Small intestine (tissue), 7 donors: ENCODE results near the gene CRY1. TPM values are rescaled to one million over a fixed set of nuclear protein-coding genes. Genes with fewer than 3 reads are reported as not detected.
"Not testable (repeated sequence)": the region's sequence is repeated elsewhere in the genome, so short reads cannot be mapped to it uniquely, and the experiment has no call there.

Experiments used
- DNase-seq, 2 donors: peaks; one replicate each; pipeline versions ENCODE4 v3.0.0 to v3.0.0-alpha.2; 2013
- FAIRE-seq: peaks from 2 replicates; lab custom pipeline; 2012; peaks lifted over from hg19 to GRCh38; lab: Jason Lieb, UNC
- H3K27ac ChIP-seq, 3 donors: one replicate each; pipeline ENCODE4 v1.5.1; 2013; ENCODE audit warnings: low read length in 2 of 3, mild to moderate bottlenecking in 2 of 3, control low read depth in 1 of 3, inconsistent platforms in 1 of 3, low read depth in 1 of 3, moderate library complexity in 1 of 3
- H3K27me3 ChIP-seq, 3 donors: one replicate each; pipeline ENCODE4 v1.6.1; 2013; ENCODE audit warnings: low read length in 3 of 3, inconsistent platforms in 1 of 3; ENCODE audit not compliant: control insufficient read depth in 3 of 3, insufficient read depth in 3 of 3
- H3K36me3 ChIP-seq, 3 donors: one replicate each; pipeline ENCODE4 v1.6.1; 2013; ENCODE audit warnings: low read length in 3 of 3, inconsistent platforms in 1 of 3, low read depth in 1 of 3, mild to moderate bottlenecking in 1 of 3, moderate library complexity in 1 of 3; ENCODE audit not compliant: control insufficient read depth in 3 of 3, insufficient read depth in 2 of 3
- H3K4me1 ChIP-seq, 3 donors: one replicate each; pipeline ENCODE4 v1.6.1; 2013; ENCODE audit warnings: low read length in 2 of 3, inconsistent platforms in 1 of 3, low read depth in 1 of 3, mild to moderate bottlenecking in 1 of 3, moderate library complexity in 1 of 3; ENCODE audit not compliant: control insufficient read depth in 3 of 3, insufficient read depth in 2 of 3
- H3K4me3 ChIP-seq, 3 donors: one replicate each; pipeline ENCODE4 v1.5.1; 2013; ENCODE audit warnings: low read length in 3 of 3, control low read depth in 1 of 3, inconsistent platforms in 1 of 3, low read depth in 1 of 3, mild to moderate bottlenecking in 1 of 3, moderate library complexity in 1 of 3
- H3K9me3 ChIP-seq, 2 donors: one replicate each; pipeline ENCODE4 v1.6.1; 2013; ENCODE audit warnings: low read depth in 1 of 2, low read length in 1 of 2; ENCODE audit not compliant: control insufficient read depth in 2 of 2, insufficient read depth in 1 of 2
- WGBS, 3 donors: extraction: QIAGEN DNeasy Blood & Tissue Kit; methylation state at CpG; one replicate each; pipeline ENCODE4 v1.1.7; 2013; 5-methylcytosine and 5-hydroxymethylcytosine counted together
- polyA plus RNA-seq, 4 donors: library from polyadenylated mRNA; stranded (reverse) in 3 of 4; unstranded in 1 of 4; fragments of 200-250 nt in 3 of 4; fragments of 120-200 nt in 1 of 4; gene quantifications; one replicate each; pipeline versions ENCODE4 v1.2.1 to v1.2.3, GENCODE V29; 2013
- donor health status: healthy with polysubstance abuse.
- donor health status: control.
- donor health status: control.
- donor health status: Bipolar disorder and iron deficiency.
- donor health status: healthy.

The CRY1 gene
- polyA plus RNA-seq, 4 donors: 8.1 to 17.4 (median 11.1) TPM

DNA sequence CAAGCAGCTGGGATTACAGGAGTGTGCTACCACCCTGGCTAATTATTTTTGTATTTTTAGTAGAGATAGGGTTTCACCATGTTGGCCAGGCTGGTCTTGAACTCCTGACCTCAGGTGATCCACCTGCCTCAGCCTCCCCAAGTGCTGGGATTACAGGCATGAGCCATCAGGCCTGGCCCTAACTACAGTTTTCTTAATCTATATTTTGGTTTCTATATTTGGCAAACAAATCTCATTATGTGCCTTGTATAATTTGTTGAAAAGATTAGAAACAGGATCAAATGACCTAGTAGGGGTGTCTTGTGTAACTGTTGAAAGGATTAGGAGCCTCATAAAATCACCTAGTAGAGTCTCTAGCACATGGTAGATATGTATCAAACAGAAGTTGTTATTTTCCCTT, 67.0 kb downstream of the CRY1 start:
- not testable (repeated sequence) for DNase-seq, H3K9me3 ChIP-seq, H3K27me3 ChIP-seq, FAIRE-seq, H3K36me3 ChIP-seq, H3K4me3 ChIP-seq
- Histone ChIP-seq H3K27ac (peak overlapping the region; percentile 60 to 82 (median 80)), H3K4me1 (peaks cover 0 to 14% (median 9%) of the 10 kb centered on the region in 3 donors)

DNA sequence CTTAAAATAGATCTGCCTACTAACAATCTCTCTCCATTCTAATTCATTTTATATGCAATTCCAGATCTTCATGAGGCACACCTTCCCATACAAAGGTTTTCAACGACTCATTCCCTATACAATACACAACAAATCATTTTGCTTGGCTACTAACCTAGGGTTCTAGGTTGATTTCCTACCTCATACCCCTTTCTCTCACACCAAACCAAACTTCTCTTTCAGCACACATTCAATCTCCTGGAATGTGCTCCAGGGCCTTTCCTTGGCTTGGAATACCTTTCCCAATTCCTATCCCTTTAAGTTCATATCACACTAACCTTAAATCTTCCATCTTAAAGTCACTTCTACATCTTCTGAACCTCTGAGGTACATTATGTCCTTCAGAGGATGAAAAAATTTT, 67.7 kb downstream of the CRY1 start:
- H3K4me1 ChIP-seq: peaks cover 0 to 14% (median 7%) of the 10 kb centered on the region in 3 donors
- H3K4me3 ChIP-seq: no peak overlapping the region
- H3K27me3 ChIP-seq: no peaks in the 10 kb centered on the region
- H3K36me3 ChIP-seq: peaks cover 0 to 2% (median 0%) of the 10 kb centered on the region in 3 donors
- no peak for DNase-seq
- H3K27ac ChIP-seq: peak overlapping the region in 1 of 3 donors; percentile 41
- no peaks in the 10 kb centered on the region for H3K9me3 ChIP-seq
- no peak for FAIRE-seq
- WGBS, 3 donors: 32 to 76% (median 63%) methylated on average over 1 of the region's 1 CpG

DNA sequence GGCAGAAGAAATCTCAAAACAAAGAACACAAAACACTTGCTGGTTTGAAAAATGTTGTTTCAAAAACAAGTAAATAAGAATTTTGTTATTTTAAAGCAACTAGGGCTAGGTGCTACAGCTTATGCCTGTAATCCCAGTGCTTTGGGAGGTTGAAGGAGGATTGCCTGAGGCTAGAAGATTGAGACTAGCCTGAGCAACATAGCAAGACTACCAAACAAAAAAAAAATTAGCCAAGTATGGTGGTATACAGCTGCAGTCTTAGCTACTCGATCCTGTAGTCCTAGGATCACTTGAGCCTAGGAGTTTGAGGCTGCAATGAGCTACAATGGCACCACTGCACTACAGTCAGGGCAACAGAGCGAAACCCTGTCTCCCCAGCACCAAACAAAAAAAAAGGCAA, 73.8 kb downstream of the CRY1 start:
- Histone ChIP-seq H3K9me3 (no peaks in the 10 kb centered on the region), H3K4me3 (no peak overlapping the region), H3K36me3 (peaks cover 0 to 6% (median 6%) of the 10 kb centered on the region in 3 donors), H3K27ac (no peak overlapping the region), H3K4me1 (no peaks in the 10 kb centered on the region), H3K27me3 (no peaks in the 10 kb centered on the region)
- FAIRE-seq: no peak
- DNase-seq: no peak
- WGBS, 3 donors: 91 to 98% (median 94%) methylated on average over 2 of the region's 2 CpGs

DNA sequence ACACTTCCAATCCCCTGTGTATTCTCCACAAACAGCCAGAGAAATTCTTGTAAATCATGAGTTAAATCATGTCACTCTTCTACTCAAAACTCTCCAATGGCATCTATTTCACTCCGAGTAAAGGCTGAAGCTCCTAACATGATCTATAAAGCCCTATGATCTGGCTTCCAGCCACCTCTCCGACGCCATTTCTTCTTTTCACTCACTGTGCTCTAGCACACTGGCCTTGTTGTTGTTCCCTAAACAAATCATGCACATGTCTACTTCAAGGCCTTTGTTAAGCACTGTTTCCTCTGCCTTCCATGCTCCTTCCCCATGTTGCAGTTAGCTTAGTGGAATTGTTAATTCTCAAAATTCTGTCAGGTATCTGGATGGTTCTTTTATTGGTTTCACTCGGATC, 76.3 kb downstream of the CRY1 start:
- DNase-seq (no peak), FAIRE-seq (no peak)
- no peaks in the 10 kb centered on the region for H3K27me3 ChIP-seq
- H3K4me1 ChIP-seq: no peaks in the 10 kb centered on the region
- no peaks in the 10 kb centered on the region for H3K9me3 ChIP-seq
- H3K4me3 ChIP-seq: no peak overlapping the region
- H3K36me3 ChIP-seq: peaks cover 0 to 6% (median 6%) of the 10 kb centered on the region in 3 donors
- 88 to 97% (median 97%) methylated on average over 4 of the region's 4 CpGs for WGBS, 3 donors
- H3K27ac ChIP-seq: no peak overlapping the region

DNA sequence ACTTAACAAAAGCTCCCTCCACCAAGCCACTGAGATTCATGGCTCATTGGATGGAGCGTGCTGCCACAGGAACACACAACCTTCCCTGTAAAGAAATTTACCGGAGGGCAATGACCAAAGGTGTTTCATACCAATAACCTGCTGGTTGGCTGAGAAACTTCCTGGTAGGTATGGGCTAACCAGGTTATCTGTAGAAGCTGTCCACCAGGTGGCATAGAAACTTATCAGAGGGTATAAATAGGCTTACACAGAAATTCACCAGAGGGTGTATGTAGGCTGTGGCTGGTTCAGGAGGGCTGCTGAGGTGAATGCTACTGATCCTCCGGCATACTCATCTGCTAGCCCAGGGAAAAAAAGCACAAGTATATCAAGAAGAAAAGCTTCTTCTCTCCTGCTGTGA, 79.3 kb downstream of the CRY1 start:
- H3K27me3 ChIP-seq: no peaks in the 10 kb centered on the region
- no peak overlapping the region for H3K4me3 ChIP-seq
- no peak overlapping the region for H3K27ac ChIP-seq
- 13 to 63% (median 38%) methylated on average over 3 of the region's 3 CpGs for WGBS, 3 donors
- FAIRE-seq: no peak
- peak; percentile 64 to 94 for DNase-seq
- H3K4me1 ChIP-seq: no peaks in the 10 kb centered on the region
- H3K9me3 ChIP-seq: no peaks in the 10 kb centered on the region
- peaks cover 0 to 6% (median 4%) of the 10 kb centered on the region in 3 donors for H3K36me3 ChIP-seq

DNA sequence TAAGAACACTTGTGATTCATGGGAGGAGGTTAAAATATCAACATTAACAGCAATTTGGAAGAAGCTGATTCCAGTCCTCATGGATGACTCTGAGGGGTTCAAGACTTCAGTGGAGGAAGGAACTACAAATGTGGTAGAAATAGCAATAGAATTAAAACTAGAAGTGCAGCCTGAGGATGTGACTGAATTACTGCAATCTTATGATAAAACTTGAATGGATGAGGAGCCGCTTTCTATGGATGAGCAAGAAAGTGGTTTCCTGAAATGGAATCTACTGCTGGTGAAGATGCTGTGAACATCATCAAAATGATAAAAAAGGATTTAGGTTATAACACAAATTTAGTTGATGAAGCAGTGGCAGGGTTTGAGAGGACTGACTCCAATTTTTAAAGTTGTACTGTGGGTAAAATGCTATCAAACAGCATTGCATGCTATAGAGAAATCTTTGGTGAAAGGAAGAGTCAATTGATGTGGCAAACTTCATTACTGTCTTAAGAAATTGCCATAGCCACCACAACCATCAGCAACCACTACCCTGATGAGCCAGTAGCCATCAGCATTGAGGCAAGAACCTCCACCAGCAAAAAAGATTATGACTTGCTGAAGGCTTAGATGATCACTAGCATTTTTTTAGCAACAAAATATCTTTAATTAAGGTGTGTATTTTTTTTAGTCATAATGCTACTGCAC, 80.5 kb downstream of the CRY1 start:
- no peak for FAIRE-seq
- H3K27ac ChIP-seq: no peak overlapping the region
- WGBS, 3 donors: 95 to 100% (median 96%) methylated on average over 1 of the region's 1 CpG

DNA sequence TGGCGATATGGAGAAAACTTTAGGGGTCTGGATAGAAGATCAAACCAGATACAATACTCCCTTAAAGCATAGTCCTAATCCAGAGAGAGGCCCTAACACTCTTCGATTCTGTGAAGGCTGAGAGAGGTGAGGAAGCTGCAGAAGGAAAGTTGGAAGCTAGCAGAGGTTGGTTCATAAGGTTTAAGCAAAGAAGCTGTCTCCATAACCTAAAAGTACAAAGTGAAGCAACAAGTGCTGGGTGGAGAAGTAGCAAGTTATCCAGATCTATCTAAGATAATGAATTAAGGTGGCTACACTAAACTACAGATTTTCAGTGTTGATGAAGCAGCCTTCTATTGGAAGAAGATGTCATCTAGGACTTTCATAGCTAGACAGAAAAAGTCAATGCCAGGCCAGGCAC, 81.8 kb downstream of the CRY1 start:
- 92 to 97% (median 96%) methylated on average over 2 of the region's 2 CpGs for WGBS, 3 donors
- no peaks in the 10 kb centered on the region for H3K4me1 ChIP-seq
- no peaks in the 10 kb centered on the region for H3K9me3 ChIP-seq
- H3K4me3 ChIP-seq: no peak overlapping the region
- no peak overlapping the region for H3K27ac ChIP-seq
- FAIRE-seq (no peak), DNase-seq (no peak)
- no peaks in the 10 kb centered on the region for H3K27me3 ChIP-seq
- peaks cover 0 to 2% (median 0%) of the 10 kb centered on the region in 3 donors for H3K36me3 ChIP-seq

More for the DNA sequence above, 80.5 kb downstream of the CRY1 start:
- Histone ChIP-seq H3K36me3 (peaks cover 0 to 6% (median 4%) of the 10 kb centered on the region in 3 donors), H3K4me1 (no peaks in the 10 kb centered on the region), H3K9me3 (no peaks in the 10 kb centered on the region), H3K27me3 (no peaks in the 10 kb centered on the region), H3K4me3 (no peak overlapping the region)
- no peak for DNase-seq

DNA sequence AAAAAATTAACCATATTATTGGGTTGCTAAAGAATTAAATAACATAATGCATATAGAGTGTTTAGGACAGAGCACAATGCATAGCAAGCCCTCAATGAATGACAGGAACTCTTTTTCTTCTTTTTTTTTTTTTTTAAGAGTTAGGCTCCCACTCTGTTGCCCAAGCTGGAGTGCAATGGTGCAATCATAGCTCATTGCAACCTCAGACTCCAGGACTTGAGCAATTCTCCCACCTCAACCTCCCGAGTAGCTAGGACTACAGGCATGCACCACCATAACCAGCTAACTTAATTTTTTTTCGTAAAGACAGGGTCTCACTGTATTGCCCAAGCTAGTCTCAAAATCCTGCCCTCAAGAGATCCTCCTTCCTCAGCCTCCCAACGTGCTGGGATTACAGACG, 85.9 kb downstream of the CRY1 start:
- peaks cover 0 to 4% of the 10 kb centered on the region in 2 donors for H3K9me3 ChIP-seq
- FAIRE-seq (no peak), DNase-seq (no peak)
- no peak overlapping the region for H3K27ac ChIP-seq
- H3K4me1 ChIP-seq: no peaks in the 10 kb centered on the region
- H3K36me3 ChIP-seq: peaks cover 0 to 2% (median 0%) of the 10 kb centered on the region in 3 donors
- WGBS, 3 donors: 95 to 99% (median 95%) methylated on average over 4 of the region's 4 CpGs
- H3K27me3 ChIP-seq: no peaks in the 10 kb centered on the region
- no peak overlapping the region for H3K4me3 ChIP-seq

DNA sequence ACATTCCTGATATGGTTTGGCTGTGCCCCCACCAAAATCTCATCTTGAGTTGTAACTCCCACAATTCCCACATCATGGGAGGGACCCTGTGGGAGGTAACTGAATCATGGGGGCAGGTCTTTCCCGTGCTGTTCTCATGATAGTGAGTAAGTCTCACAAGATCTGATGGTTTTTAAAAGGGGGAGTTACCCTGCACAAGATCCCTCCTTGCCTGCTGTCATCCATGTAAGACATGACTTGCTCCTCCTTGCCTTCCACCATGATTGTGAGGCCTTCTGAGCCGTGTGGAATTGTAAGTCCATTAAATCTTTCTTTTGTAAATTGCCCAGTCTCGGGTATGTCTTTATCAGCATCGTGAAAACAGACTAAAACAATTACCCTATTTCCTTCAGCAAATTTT, 90.7 kb downstream of the CRY1 start:
- not testable (repeated sequence) for H3K27me3 ChIP-seq, H3K4me3 ChIP-seq, DNase-seq, H3K9me3 ChIP-seq, H3K4me1 ChIP-seq, H3K27ac ChIP-seq, FAIRE-seq, H3K36me3 ChIP-seq
- 82 to 87% (median 87%) methylated on average over 4 of the region's 4 CpGs for WGBS, 3 donors
